SU-DHL-6 (cell line): ENCODE data around the gene FZD7.
A peak's percentile ranks its signal among the peaks of the same experiment; 100 is the strongest.

Experiments used
- H2AFZ ChIP-seq: fragments of 200-600 bp; sonication (generic); 2 replicates; pipeline ENCODE4 v1.6.1; 2014; ENCODE audit warnings: low read depth, mild to moderate bottlenecking, moderate library complexity, mixed read lengths, antibody characterized with exemption, low read length; ENCODE audit not compliant: severe bottlenecking
- H3F3A ChIP-seq: fragments of 200-600 bp; shearing (Covaris generic); 2 replicates; pipeline ENCODE4 v1.6.0; 2016; ENCODE audit warnings: antibody characterized with exemption, mild to moderate bottlenecking; ENCODE audit not compliant: insufficient read depth
- H3K27ac ChIP-seq: fragments of 200-600 bp; sonication (generic); 2 replicates; pipeline ENCODE4 v1.5.1; 2016; ENCODE audit warnings: low read depth, mild to moderate bottlenecking, low read length, moderate library complexity, mixed read lengths
- H3K27me3 ChIP-seq: fragments of 200-600 bp; sonication (generic), shearing (Covaris generic); 2 replicates; pipeline ENCODE4 v1.6.0; 2014; ENCODE audit warnings: mild to moderate bottlenecking, low read length
- H3K36me3 ChIP-seq: fragments of 200-600 bp; sonication (generic); 2 replicates; pipeline ENCODE4 v1.6.1; 2014; ENCODE audit warnings: mild to moderate bottlenecking, low read length, mixed read lengths
- H3K4me2 ChIP-seq: fragments of 300-600, 200-600 bp; shearing (Covaris generic), sonication (generic); 2 replicates; pipeline ENCODE4 v1.6.0; 2014; ENCODE audit warnings: low read length, low read depth, mild to moderate bottlenecking; ENCODE audit not compliant: poor library complexity, severe bottlenecking
- H3K4me3 ChIP-seq: fragments of 200-600 bp; sonication (generic); 2 replicates; pipeline ENCODE4 v1.5.1; 2014; ENCODE audit warnings: antibody characterized with exemption, low read length, mild to moderate bottlenecking, mixed read lengths; ENCODE audit not compliant: insufficient read depth, poor library complexity, severe bottlenecking
- H3K79me2 ChIP-seq: fragments of 200-600 bp; sonication (generic); 2 replicates; pipeline ENCODE4 v1.6.1; 2014; ENCODE audit warnings: mild to moderate bottlenecking, low read length, moderate library complexity; ENCODE audit not compliant: insufficient read depth
- H3K9ac ChIP-seq: fragments of 200-600 bp; sonication (generic); 2 replicates; pipeline ENCODE4 v1.7.0; 2014; ENCODE audit warnings: mild to moderate bottlenecking, low read length
- H3K9me2 ChIP-seq: fragments of 200-600 bp; sonication (generic); replicated peaks from 2 replicates; pipeline ENCODE4 v1.6.1; 2014; ENCODE audit warnings: low read length; ENCODE audit not compliant: insufficient read depth
- H3K9me3 ChIP-seq: fragments of 200-600 bp; sonication (generic); 2 replicates; pipeline ENCODE4 v1.6.1; 2014; ENCODE audit warnings: low read length, mixed read lengths; ENCODE audit not compliant: insufficient read depth
- H4K20me1 ChIP-seq: fragments of 200-600 bp; sonication (generic); 2 replicates; pipeline ENCODE4 v1.6.1; 2014; ENCODE audit warnings: low read depth, mild to moderate bottlenecking, antibody characterized with exemption, low read length, moderate library complexity, mixed read lengths
- EZH2phosphoT487 ChIP-seq: fragments of 200-600 bp; sonication (generic), shearing (Covaris generic); conservative IDR thresholded peaks from 2 replicates; pipeline ENCODE4 v1.6.1; 2018; ENCODE audit warnings: mild to moderate bottlenecking, antibody characterized with exemption, low read length, moderate library complexity, mixed read lengths
- TF ChIP-seq, protein P1 (sequence below): fragments of 200-600 bp; sonication (generic); IDR thresholded peaks from one replicate; pipeline ENCODE4 v1.5.1; 2017; ENCODE audit warnings: antibody characterized with exemption, mild to moderate bottlenecking, low read length, moderate library complexity; ENCODE audit not compliant: insufficient read depth, poor library complexity, severe bottlenecking

FZD7 gene

DNA sequence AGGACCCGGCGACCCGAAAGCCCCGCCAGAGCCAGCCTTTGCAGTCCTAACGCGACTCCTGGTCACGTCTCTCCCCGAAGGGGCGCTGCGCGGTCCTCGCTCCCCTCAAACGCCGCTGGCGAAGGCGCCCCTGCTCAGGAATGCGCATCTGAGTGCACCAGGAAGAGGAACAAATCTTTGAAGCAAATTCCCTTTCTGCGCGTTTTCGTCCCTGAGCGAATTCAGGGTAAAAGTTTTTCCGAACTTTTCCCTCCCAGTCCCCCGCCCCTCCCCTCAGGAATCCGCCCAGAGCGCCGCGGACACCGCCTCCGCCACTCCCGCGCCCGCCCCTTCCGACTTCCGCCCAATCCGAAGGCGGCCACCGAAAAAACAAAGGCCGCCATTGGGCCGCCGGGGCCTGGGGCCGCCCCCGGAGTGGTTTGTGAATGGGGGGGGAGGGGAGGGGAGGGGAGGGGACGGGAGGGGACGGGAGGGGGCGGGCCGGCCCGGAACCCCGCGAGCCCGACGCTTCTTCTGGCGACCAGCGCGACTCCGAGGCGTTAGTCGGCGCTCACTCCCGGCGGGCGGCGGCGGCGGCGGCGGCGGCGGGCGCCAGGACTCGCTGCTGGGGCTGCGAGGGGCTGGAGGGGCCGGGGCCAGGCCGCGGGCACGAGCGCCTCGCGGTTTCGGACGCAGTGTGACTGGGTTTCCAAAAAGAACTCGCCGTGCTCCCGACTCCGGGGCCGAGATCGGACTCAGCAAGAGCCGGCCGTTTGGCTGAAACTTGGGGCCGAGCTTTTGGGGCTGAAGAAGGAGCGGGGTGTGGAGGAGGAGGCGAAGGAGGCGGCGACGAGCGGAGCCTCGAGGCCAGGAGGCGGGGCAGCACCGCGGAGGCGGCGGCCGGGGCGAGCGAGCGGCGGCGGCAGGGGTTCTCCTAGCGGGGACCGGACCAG is at the start of gene FZD7:
TSS of gene FZD7 (plus strand) at position 539 of the 932 bp plus-strand sequence. CDS start 793 bp downstream, outside the sequence.
- no peaks in the 10 kb centered on the region for H4K20me1 ChIP-seq
- no peaks in the 10 kb centered on the region for H3K9me3 ChIP-seq
- H3F3A ChIP-seq = no peaks in the 10 kb centered on the region
- no peaks in the 10 kb centered on the region for H3K79me2 ChIP-seq
- no peaks in the 10 kb centered on the region for H3K9me2 ChIP-seq
- no peak within 1 kb of the TSS for H3K27ac ChIP-seq
- peak within 1 kb of the TSS; percentile 64 for H3K4me2 ChIP-seq
- peak within 1 kb of the TSS; percentile 55 for H3K9ac ChIP-seq
- TF ChIP-seq EZH2phosphoT487 = no peak
- TF ChIP-seq, protein P1, sequence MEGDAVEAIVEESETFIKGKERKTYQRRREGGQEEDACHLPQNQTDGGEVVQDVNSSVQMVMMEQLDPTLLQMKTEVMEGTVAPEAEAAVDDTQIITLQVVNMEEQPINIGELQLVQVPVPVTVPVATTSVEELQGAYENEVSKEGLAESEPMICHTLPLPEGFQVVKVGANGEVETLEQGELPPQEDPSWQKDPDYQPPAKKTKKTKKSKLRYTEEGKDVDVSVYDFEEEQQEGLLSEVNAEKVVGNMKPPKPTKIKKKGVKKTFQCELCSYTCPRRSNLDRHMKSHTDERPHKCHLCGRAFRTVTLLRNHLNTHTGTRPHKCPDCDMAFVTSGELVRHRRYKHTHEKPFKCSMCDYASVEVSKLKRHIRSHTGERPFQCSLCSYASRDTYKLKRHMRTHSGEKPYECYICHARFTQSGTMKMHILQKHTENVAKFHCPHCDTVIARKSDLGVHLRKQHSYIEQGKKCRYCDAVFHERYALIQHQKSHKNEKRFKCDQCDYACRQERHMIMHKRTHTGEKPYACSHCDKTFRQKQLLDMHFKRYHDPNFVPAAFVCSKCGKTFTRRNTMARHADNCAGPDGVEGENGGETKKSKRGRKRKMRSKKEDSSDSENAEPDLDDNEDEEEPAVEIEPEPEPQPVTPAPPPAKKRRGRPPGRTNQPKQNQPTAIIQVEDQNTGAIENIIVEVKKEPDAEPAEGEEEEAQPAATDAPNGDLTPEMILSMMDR = no peak
- peak within 1 kb of the TSS; percentile 59 for H3K4me3 ChIP-seq
- no peaks in the 10 kb centered on the region for H3K36me3 ChIP-seq
- no peaks in the 10 kb centered on the region for H3K27me3 ChIP-seq
- H2AFZ ChIP-seq = peak within 1 kb of the TSS; percentile 85

DNA sequence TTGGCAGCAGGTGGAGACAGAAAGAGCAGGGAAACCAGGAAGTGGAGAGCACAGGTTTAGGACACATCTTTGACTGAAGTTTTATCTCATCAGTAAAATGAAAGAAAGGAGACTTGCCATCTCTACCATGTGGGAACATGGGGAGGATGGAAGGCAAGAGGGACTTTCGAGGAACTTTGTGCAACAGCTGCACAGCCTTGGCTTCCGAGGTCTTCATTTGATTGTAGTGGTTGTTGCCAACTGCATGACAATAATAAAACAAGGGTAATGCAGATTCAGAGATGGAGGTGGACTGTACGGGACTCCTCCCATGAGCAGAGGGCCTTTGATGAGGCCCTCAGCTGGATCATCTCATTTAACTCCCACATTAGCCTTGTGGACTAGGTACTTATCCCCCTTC is 49.3 kb upstream of the FZD7 start:
- H3K27ac ChIP-seq = no peak overlapping the region
- H2AFZ ChIP-seq = no peak overlapping the region

DNA sequence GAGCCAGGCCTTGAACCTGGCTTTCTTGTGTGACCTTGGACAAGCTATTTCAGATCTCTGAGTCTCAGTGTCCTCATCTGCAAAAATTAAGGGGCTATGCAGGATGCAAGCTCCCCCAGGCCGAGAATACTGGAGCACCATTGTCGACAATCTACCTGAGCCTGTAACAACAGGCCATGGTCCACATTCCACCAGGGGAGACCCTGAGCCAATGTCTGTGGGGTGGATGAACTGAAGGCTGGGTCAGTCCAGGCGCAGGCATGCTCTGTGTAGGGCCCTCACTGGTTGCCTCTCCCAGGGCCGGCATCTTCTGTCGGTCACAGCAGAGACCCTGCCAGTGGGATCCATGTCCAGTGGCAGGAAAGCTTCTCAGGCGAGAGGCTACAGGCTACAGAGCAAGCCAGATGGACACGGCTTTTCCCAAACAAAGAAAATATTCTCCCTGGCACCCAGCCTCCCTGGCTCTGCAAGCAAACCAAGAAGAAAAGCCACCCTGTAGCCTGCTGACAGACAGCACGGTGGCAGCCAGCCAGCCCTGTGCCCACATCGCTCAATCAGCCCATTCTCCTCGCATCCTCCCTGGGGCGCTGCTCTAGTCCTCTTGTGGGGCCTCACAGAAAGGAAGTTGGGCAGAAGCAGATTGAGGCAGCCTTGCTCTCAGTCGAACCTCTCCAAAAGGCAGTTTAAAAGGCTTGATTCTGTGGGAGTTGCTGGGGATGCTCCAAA is 48.7 kb upstream of the FZD7 start:
- Histone ChIP-seq H3K27ac (no peak overlapping the region), H3K9me3 (no peaks in the 10 kb centered on the region), H3F3A (no peaks in the 10 kb centered on the region), H4K20me1 (no peaks in the 10 kb centered on the region), H3K9ac (no peak overlapping the region), H3K4me2 (no peak overlapping the region), H3K79me2 (no peaks in the 10 kb centered on the region), H3K9me2 (no peaks in the 10 kb centered on the region), H3K36me3 (no peaks in the 10 kb centered on the region), H3K4me3 (no peak overlapping the region), H3K27me3 (no peaks in the 10 kb centered on the region), H2AFZ (no peak overlapping the region)
- TF ChIP-seq EZH2phosphoT487 = no peak
- TF ChIP-seq, protein P1 = no peak

More for the DNA sequence above, 49.3 kb upstream of the FZD7 start:
- H3K4me3 ChIP-seq = no peak overlapping the region
- no peaks in the 10 kb centered on the region for H3K9me2 ChIP-seq
- H3K4me2 ChIP-seq = no peak overlapping the region
- no peaks in the 10 kb centered on the region for H3K9me3 ChIP-seq
- H3K27me3 ChIP-seq = no peaks in the 10 kb centered on the region
- H3F3A ChIP-seq = no peaks in the 10 kb centered on the region
- no peaks in the 10 kb centered on the region for H4K20me1 ChIP-seq
- no peak for TF ChIP-seq EZH2phosphoT487
- TF ChIP-seq, protein P1 = no peak
- no peaks in the 10 kb centered on the region for H3K36me3 ChIP-seq
- H3K79me2 ChIP-seq = no peaks in the 10 kb centered on the region
- H3K9ac ChIP-seq = no peak overlapping the region
